Measurements from ENCODE around the gene FHOD3. TPM values are rescaled to one million over a fixed set of nuclear protein-coding genes. Genes with fewer than 3 reads are reported as not detected.
"Not testable (repeated sequence)": the region's sequence is repeated elsewhere in the genome, so short reads cannot be mapped to it uniquely, and the experiment has no call there.

FHOD3 gene
- total RNA-seq, 1 donor from 2014 or later = 346 TPM

DNA sequence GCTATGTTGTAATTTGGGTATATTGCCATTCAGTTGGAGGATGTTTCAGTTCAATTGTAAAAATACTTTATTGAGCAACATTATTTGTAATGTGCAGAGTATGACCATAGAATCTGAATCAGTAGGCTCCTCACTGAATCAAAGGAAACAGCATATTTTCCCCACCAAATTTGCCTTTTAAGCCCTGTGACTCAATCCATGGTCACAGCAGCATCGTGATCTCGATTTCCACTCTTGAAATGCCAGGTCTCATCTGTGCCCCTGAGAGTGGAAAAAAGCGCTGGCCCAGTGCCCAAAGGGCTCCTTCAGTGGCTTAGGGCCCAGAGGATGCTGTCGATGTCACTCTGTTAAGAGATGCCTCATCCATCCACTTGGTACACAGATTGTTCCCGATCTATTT, 57.5 kb downstream of the FHOD3 start:
- no peak for DNase-seq
- intact Hi-C loops (cut with micrococcal nuclease) = no loop called here
- Histone ChIP-seq H3K27ac (replicated peaks) (no peak overlapping the region), H3K36me3 (peaks cover 15% of the 10 kb centered on the region), H3K4me3 (no peak overlapping the region), H3K9me3 (replicated peaks) (no peaks in the 10 kb centered on the region), H3K27me3 (ENCODE audit: low read depth) (no peaks in the 10 kb centered on the region), H3K4me1 (peaks cover 58% of the 10 kb centered on the region)
- TF ChIP-seq, protein P1, sequence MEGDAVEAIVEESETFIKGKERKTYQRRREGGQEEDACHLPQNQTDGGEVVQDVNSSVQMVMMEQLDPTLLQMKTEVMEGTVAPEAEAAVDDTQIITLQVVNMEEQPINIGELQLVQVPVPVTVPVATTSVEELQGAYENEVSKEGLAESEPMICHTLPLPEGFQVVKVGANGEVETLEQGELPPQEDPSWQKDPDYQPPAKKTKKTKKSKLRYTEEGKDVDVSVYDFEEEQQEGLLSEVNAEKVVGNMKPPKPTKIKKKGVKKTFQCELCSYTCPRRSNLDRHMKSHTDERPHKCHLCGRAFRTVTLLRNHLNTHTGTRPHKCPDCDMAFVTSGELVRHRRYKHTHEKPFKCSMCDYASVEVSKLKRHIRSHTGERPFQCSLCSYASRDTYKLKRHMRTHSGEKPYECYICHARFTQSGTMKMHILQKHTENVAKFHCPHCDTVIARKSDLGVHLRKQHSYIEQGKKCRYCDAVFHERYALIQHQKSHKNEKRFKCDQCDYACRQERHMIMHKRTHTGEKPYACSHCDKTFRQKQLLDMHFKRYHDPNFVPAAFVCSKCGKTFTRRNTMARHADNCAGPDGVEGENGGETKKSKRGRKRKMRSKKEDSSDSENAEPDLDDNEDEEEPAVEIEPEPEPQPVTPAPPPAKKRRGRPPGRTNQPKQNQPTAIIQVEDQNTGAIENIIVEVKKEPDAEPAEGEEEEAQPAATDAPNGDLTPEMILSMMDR (IDR thresholded peaks at IDR 0.05; ENCODE audit: borderline replicate concordance) = no peak

DNA sequence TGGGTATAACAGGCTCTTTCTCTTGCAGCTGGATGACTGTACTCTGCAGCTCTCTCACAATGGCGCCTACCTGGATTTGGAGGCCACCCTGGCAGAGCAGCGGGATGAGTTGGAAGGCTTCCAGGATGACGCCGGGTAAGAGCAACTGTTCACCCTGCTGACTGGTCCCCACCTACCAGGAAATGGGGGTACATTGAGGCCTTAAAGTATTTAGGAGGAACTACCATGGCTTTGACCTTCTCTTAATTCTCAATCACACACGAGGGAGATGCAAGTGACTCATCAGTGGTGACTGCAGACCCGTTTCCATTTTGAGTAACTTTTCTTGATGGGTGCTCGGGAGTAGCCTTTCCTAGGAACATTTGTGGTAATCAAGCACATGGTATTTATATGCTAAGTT, 58.0 kb downstream of the FHOD3 start:
- DNase-seq = no peak
- intact Hi-C loops (cut with micrococcal nuclease) = no loop called here
- H3K36me3 ChIP-seq = peaks cover 15% of the 10 kb centered on the region
- TF ChIP-seq, protein P1 (IDR thresholded peaks at IDR 0.05; ENCODE audit: borderline replicate concordance) = no peak
- no peaks in the 10 kb centered on the region for H3K9me3 ChIP-seq (replicated peaks)
- no peaks in the 10 kb centered on the region for H3K27me3 ChIP-seq (ENCODE audit: low read depth)
- no peak overlapping the region for H3K27ac ChIP-seq (replicated peaks)
- peaks cover 58% of the 10 kb centered on the region for H3K4me1 ChIP-seq
- no peak overlapping the region for H3K4me3 ChIP-seq

DNA sequence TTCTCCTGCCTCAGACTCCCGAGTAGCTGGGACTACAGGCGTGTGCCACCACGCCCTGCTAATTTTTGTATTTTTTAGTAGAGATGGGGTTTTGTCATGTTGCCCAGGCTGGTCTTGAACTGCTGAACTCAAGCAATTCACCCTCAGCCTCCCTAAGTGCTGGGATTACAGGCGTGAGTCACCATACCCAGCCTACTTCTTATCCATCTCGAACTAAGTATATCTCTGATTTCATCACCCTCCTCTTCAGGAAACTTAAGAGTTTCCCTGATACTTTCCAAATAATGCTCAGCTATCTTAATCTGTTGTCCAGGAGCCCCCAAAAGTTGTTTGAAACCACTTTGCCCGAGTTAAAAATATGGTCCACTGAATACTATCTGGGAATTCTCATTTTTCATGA, 59.2 kb downstream of the FHOD3 start:
- H3K4me1 ChIP-seq = peaks cover 52% of the 10 kb centered on the region
- H3K4me3 ChIP-seq; H3K27me3 ChIP-seq (ENCODE audit: low read depth); intact Hi-C loops (cut with micrococcal nuclease); H3K27ac ChIP-seq (replicated peaks); H3K9me3 ChIP-seq (replicated peaks); DNase-seq: not testable (repeated sequence)
- H3K36me3 ChIP-seq = peaks cover 15% of the 10 kb centered on the region

- no peak for DNase-seq
- no peaks in the 10 kb centered on the region for H3K27me3 ChIP-seq (ENCODE audit: low read depth)
- intact Hi-C loops (cut with micrococcal nuclease) = no loop called here
- no peak overlapping the region for H3K27ac ChIP-seq (replicated peaks)
- H3K4me1 ChIP-seq = peaks cover 42% of the 10 kb centered on the region
- H3K4me3 ChIP-seq = no peak overlapping the region
- peaks cover 3% of the 10 kb centered on the region for H3K9me3 ChIP-seq (replicated peaks)
- H3K36me3 ChIP-seq = peaks cover 15% of the 10 kb centered on the region
- TF ChIP-seq, protein P1 (IDR thresholded peaks at IDR 0.05; ENCODE audit: borderline replicate concordance) = no peak
Observed at GRCh38 chr18:36358141-36358540, 60.6 kb downstream of the FHOD3 start.

- Histone ChIP-seq H3K27me3 (ENCODE audit: low read depth) (no peaks in the 10 kb centered on the region), H3K9me3 (replicated peaks) (peaks cover 5% of the 10 kb centered on the region), H3K36me3 (peaks cover 15% of the 10 kb centered on the region), H3K4me3 (no peak overlapping the region), H3K27ac (replicated peaks) (no peak overlapping the region), H3K4me1 (peaks cover 45% of the 10 kb centered on the region)
- DNase-seq = no peak
- TF ChIP-seq, protein P1 (IDR thresholded peaks at IDR 0.05; ENCODE audit: borderline replicate concordance) = no peak
- intact Hi-C loops (cut with micrococcal nuclease) = no loop called here
Observed at GRCh38 chr18:36360256-36360909, 62.9 kb downstream of the FHOD3 start.

- H3K36me3 ChIP-seq = no peaks in the 10 kb centered on the region
- H3K27me3 ChIP-seq (ENCODE audit: low read depth) = no peaks in the 10 kb centered on the region
- no peak for DNase-seq
- H3K27ac ChIP-seq (replicated peaks) = no peak overlapping the region
- peaks cover 53% of the 10 kb centered on the region for H3K4me1 ChIP-seq
- peaks cover 5% of the 10 kb centered on the region for H3K9me3 ChIP-seq (replicated peaks)
- TF ChIP-seq, protein P1 (IDR thresholded peaks at IDR 0.05; ENCODE audit: borderline replicate concordance) = no peak
- no peak overlapping the region for H3K4me3 ChIP-seq
- intact Hi-C loops (cut with micrococcal nuclease) = no loop called here
Observed at GRCh38 chr18:36364911-36365624, 67.6 kb downstream of the FHOD3 start.

All from left ventricle myocardium inferior (tissue), 1 donor.